HUES6 (cell line): ENCODE results near the gene NUDT14.

Experiments
- H3K27ac ChIP-seq: 2 replicates; pipeline ENCODE4 v1.7.0; 2013; ENCODE audit warnings: low read depth, mild to moderate bottlenecking, low read length, inconsistent platforms
- H3K27me3 ChIP-seq: 2 replicates; pipeline ENCODE4 v1.6.1; 2013; ENCODE audit warnings: low read length; ENCODE audit not compliant: control insufficient read depth, insufficient read depth
- H3K36me3 ChIP-seq: 2 replicates; pipeline ENCODE4 v1.6.1; 2013; ENCODE audit warnings: low read length; ENCODE audit not compliant: control insufficient read depth, insufficient read depth
- H3K4me1 ChIP-seq: 2 replicates; pipeline ENCODE4 v1.6.1; 2013; ENCODE audit warnings: low read length; ENCODE audit not compliant: control insufficient read depth, insufficient read depth
- H3K4me3 ChIP-seq: 2 replicates; pipeline ENCODE4 v1.5.1; 2013; ENCODE audit warnings: low read depth, low read length
- H3K9ac ChIP-seq: one replicate; pipeline ENCODE4 v1.6.1; 2013; ENCODE audit warnings: mild to moderate bottlenecking, low read length
- H3K9me3 ChIP-seq: 2 replicates; pipeline ENCODE4 v1.6.1; 2013; ENCODE audit warnings: low read depth, low read length; ENCODE audit not compliant: control insufficient read depth, insufficient read depth

Gene NUDT14

GRCh38 chr14:105211758-105212089 is 30.6 kb upstream of the NUDT14 start:
- no peaks in the 10 kb centered on the region for H3K4me1 ChIP-seq
- no peaks in the 10 kb centered on the region for H3K27me3 ChIP-seq
- no peak overlapping the region for H3K27ac ChIP-seq
- no peak overlapping the region for H3K4me3 ChIP-seq
- no peaks in the 10 kb centered on the region for H3K9me3 ChIP-seq
- no peak overlapping the region for H3K9ac ChIP-seq
- peaks cover 13% of the 10 kb centered on the region; the same call in 1 of the 2 replicates for H3K36me3 ChIP-seq

GRCh38 chr14:105211086-105211757 is 30.1 kb upstream of the NUDT14 start:
- H3K36me3 ChIP-seq = peaks cover 13% of the 10 kb centered on the region; the same call in 1 of the 2 replicates
- no peaks in the 10 kb centered on the region for H3K4me1 ChIP-seq
- H3K27ac ChIP-seq = no peak overlapping the region
- no peaks in the 10 kb centered on the region for H3K9me3 ChIP-seq
- H3K4me3 ChIP-seq = no peak overlapping the region
- no peaks in the 10 kb centered on the region for H3K27me3 ChIP-seq
- no peak overlapping the region for H3K9ac ChIP-seq

- Histone ChIP-seq H3K36me3 (peaks cover 9% of the 10 kb centered on the region; the same call in 1 of the 2 replicates), H3K9ac (no peak overlapping the region), H3K27me3 (no peaks in the 10 kb centered on the region), H3K9me3 (no peaks in the 10 kb centered on the region), H3K27ac (no peak overlapping the region), H3K4me3 (no peak overlapping the region), H3K4me1 (no peaks in the 10 kb centered on the region)
These were observed 29.3 kb upstream of the NUDT14 start for GRCh38 chr14:105210266-105211025.

DNA sequence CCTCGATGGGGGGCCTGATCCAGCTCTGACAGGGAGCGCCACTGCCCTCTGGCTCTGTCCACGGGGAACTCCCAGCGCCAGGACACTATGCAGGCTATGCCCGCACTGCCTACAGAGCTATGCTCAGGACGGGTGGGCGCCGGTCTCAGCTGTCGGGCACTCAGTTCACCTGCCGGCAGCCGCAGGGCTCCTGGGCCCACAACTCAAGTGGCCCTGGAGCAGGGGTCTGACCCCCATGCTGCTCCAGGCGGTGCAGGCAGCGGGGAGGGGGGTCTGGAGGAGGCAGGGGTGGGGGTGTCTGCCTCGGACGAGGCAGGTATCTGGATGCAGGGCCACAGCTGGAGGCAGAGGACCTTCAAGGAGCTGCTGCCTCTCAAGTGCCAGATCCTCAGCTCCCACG is 28.5 kb upstream of the NUDT14 start:
- H3K27ac ChIP-seq = no peak overlapping the region
- no peaks in the 10 kb centered on the region for H3K9me3 ChIP-seq
- H3K4me3 ChIP-seq = no peak overlapping the region
- H3K4me1 ChIP-seq = no peaks in the 10 kb centered on the region
- H3K9ac ChIP-seq = no peak overlapping the region
- peaks cover 9% of the 10 kb centered on the region; the same call in 1 of the 2 replicates for H3K36me3 ChIP-seq
- no peaks in the 10 kb centered on the region for H3K27me3 ChIP-seq

- Histone ChIP-seq H3K27ac (no peak overlapping the region), H3K9ac (no peak overlapping the region), H3K36me3 (peaks cover 9% of the 10 kb centered on the region; the same call in 1 of the 2 replicates), H3K4me3 (no peak overlapping the region), H3K9me3 (no peaks in the 10 kb centered on the region), H3K4me1 (no peaks in the 10 kb centered on the region), H3K27me3 (no peaks in the 10 kb centered on the region)
These were observed 28.0 kb upstream of the NUDT14 start for GRCh38 chr14:105209091-105209490.

DNA sequence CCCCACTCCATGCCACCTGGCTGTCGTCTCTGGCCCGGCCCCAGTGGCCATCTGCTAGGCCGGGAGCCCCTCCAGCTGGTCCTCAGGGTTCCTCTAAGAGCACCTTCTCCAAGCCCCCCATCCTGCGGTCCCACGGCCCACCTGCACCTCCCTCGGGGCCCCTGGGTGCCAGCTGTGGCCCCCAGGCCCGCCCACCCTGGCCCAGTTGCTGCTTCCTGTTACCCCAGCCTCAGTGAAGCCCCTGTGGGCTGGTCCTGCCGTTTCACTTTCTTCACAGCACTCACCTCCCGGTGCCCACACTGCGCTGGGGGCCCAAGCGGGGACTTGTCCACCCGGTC is 27.6 kb upstream of the NUDT14 start:
- Histone ChIP-seq H3K4me1 (no peaks in the 10 kb centered on the region), H3K9ac (no peak overlapping the region), H3K27me3 (no peaks in the 10 kb centered on the region; the same call in 1 of the 2 replicates), H3K27ac (no peak overlapping the region), H3K4me3 (no peak overlapping the region), H3K36me3 (peaks cover 9% of the 10 kb centered on the region; the same call in 1 of the 2 replicates), H3K9me3 (no peaks in the 10 kb centered on the region)

- H3K9me3 ChIP-seq = no peaks in the 10 kb centered on the region
- no peak overlapping the region for H3K4me3 ChIP-seq
- H3K27ac ChIP-seq = no peak overlapping the region
- no peaks in the 10 kb centered on the region; the same call in 1 of the 2 replicates for H3K27me3 ChIP-seq
- peaks cover 1% of the 10 kb centered on the region for H3K4me1 ChIP-seq
- no peak overlapping the region for H3K9ac ChIP-seq
- H3K36me3 ChIP-seq = peaks cover 9% of the 10 kb centered on the region; the same call in 1 of the 2 replicates
These were observed 27.1 kb upstream of the NUDT14 start for GRCh38 chr14:105207996-105208737.

DNA sequence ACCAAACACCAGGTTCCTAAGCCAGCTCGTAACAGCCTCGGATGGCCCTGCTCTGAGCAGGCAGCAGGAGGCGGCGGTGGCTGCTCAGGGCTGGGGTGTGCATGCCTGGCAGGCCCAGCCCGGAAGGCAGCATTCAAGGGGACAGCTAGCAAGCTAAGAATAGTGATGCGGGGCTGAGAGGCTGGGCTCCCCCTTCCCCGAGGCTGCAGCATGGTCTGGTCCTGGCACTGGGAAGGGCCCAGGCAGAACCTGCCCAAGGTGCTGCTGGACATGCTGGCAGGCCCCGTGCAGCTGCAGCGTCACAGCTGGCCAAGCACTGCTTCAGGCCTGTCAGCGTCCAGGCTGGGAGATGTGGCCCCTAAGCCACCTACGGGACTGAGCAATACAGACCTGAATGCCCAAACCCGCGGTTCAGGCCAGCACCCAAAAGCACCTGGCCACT is 26.4 kb upstream of the NUDT14 start:
- Histone ChIP-seq H3K9me3 (no peaks in the 10 kb centered on the region), H3K4me1 (peaks cover 3% of the 10 kb centered on the region), H3K27me3 (no peaks in the 10 kb centered on the region; the same call in 1 of the 2 replicates), H3K9ac (no peak overlapping the region), H3K36me3 (peaks cover 9% of the 10 kb centered on the region; the same call in 1 of the 2 replicates), H3K27ac (no peak overlapping the region), H3K4me3 (no peak overlapping the region)

DNA sequence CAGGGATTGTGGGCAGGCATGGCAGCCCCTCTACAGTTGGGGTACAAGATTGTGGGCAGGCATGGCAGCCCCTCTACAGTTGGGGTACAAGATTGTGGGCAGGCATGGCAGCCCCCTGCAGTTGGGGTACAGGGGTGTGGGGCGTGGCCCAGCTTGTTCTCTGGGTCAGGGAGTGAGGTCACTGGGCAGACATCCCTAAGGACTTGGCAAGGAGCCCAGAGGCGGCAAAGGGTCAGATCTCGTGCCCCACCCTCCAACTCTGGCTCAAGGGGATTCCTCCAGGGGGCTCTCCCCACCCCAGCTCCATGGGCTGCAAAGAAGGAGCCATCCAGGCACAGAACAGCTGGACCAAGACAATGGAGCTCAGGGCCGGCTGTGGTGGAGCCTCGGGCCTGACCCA is 25.8 kb upstream of the NUDT14 start:
- H3K9me3 ChIP-seq = no peaks in the 10 kb centered on the region
- peaks cover 9% of the 10 kb centered on the region; the same call in 1 of the 2 replicates for H3K36me3 ChIP-seq
- H3K4me3 ChIP-seq = no peak overlapping the region
- H3K27me3 ChIP-seq = no peaks in the 10 kb centered on the region; the same call in 1 of the 2 replicates
- no peak overlapping the region for H3K9ac ChIP-seq
- peaks cover 3% of the 10 kb centered on the region for H3K4me1 ChIP-seq
- no peak overlapping the region for H3K27ac ChIP-seq

DNA sequence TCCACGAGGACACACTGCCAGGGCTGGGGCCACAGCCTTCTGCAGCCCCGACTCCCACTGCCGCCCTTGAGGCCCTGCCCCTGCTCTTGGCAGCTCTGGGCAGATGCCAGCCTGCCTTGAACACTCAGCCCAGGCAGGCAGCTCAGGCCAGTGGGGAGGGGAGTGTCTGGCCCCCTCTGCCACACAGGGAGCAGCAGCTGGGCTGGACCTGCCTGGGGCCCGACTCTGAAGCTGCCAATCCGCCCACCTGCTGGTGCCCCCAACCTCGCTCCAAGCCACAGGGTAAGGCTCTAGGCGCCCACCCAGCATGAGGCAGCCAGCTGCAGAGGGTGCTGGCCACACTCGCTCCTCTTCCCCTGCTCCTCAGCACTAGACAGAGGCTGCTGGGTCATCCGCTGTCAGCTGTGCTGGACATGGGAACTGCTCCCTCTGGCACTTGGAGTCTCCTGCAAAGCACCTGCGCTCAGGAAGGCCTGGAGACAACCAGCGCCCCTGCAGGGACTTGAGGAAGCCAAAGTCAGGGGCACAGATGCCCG is 24.6 kb upstream of the NUDT14 start:
- Histone ChIP-seq H3K27me3 (no peaks in the 10 kb centered on the region; the same call in 1 of the 2 replicates), H3K36me3 (peaks cover 4% of the 10 kb centered on the region; the same call in 1 of the 2 replicates), H3K27ac (no peak overlapping the region), H3K9ac (no peak overlapping the region), H3K4me3 (no peak overlapping the region), H3K4me1 (peaks cover 3% of the 10 kb centered on the region), H3K9me3 (no peaks in the 10 kb centered on the region)
